Sigmoid colon (tissue), 7 donors: Measurements from ENCODE around the gene ENTR1. TPM values are rescaled to one million over a fixed set of nuclear protein-coding genes. Genes with fewer than 3 reads are reported as not detected.
"Not testable (repeated sequence)": the region's sequence is repeated elsewhere in the genome, so short reads cannot be mapped to it uniquely, and the experiment has no call there.

Experiments used
- DNase-seq: peaks from one replicate; pipeline ENCODE4 v3.0.0-alpha.2; 2019
- H3K27ac ChIP-seq, 4 donors: fragments of 200-600 bp; sonication (generic); one replicate each; pipeline ENCODE4 v1.5.1; 2016 to 2019; ENCODE audit warnings: mild to moderate bottlenecking in 1 of 4
- H3K27me3 ChIP-seq, 3 donors: fragments of 200-600 bp; sonication (generic); one replicate each; pipeline ENCODE4 v1.5.1; 2019; ENCODE audit warnings: mild to moderate bottlenecking in 1 of 3
- H3K36me3 ChIP-seq, 4 donors: fragments of 200-600 bp; sonication (generic); one replicate each; pipeline ENCODE4 v1.5.1; 2016 to 2019
- H3K4me1 ChIP-seq, 4 donors: fragments of 200-600 bp; sonication (generic); one replicate each; pipeline ENCODE4 v1.5.1; 2017 to 2019
- H3K4me3 ChIP-seq, 4 donors: fragments of 200-600 bp; sonication (generic); one replicate each; pipeline ENCODE4 v1.5.1; 2017 to 2019; ENCODE audit warnings: mild to moderate bottlenecking in 2 of 4, moderate library complexity in 1 of 4
- H3K9me3 ChIP-seq, 4 donors: fragments of 200-600 bp in 3 of 4; sonication (generic) in 3 of 4; one replicate each; pipeline versions ENCODE4 v1.5.1 to v1.6.1; 2013 to 2019
- EP300 ChIP-seq, 4 donors: sonication (generic); formaldehyde crosslinking; IDR thresholded peaks; one replicate each; pipeline ENCODE4 v1.6.1; 2017; ENCODE audit warnings: antibody characterized with exemption in 4 of 4
- POLR2A ChIP-seq, 2 donors: fragments of 450-650 bp; IDR thresholded peaks; one replicate each; pipeline ENCODE4 v1.6.1; 2016; ENCODE audit warnings: antibody characterized with exemption in 2 of 2, mild to moderate bottlenecking in 2 of 2, moderate library complexity in 2 of 2
- POLR2AphosphoS5 ChIP-seq, 4 donors: sonication (generic); formaldehyde crosslinking; IDR thresholded peaks; one replicate each; pipeline ENCODE4 v1.6.1; 2017; ENCODE audit warnings: antibody characterized with exemption in 4 of 4
- WGBS, 2 donors: extraction: QIAGEN DNeasy Blood & Tissue Kit; methylation state at CpG; one replicate each; pipeline ENCODE4 v1.1.7; 2013; 5-methylcytosine and 5-hydroxymethylcytosine counted together
- intact Hi-C: fragments of 100-400 bp; cut with DNase I; formaldehyde crosslinking; loops from one replicate; pipeline ENCODE4 v1.15.1; 2023
- polyA plus RNA-seq, 3 donors: library from polyadenylated mRNA; stranded (reverse); fragments of 200-250 nt; gene quantifications; one replicate each; pipeline ENCODE4 v1.2.3, GENCODE V29; 2013
- total RNA-seq, 4 donors: library from RNA; depleted of rRNA; stranded (reverse); fragments of >200 nt; gene quantifications; one replicate each; pipeline ENCODE4 v1.1.0, GENCODE V29; 2016
- TF ChIP-seq, protein P1 (sequence below), 4 experiments: fragments of 450-650 bp in 3 of 4; fragments of 200-600 bp in 1 of 4; IDR thresholded peaks; one replicate each; pipeline ENCODE4 v1.5.1; 2016 to 2019; ENCODE audit warnings: antibody characterized with exemption in 4 of 4, mild to moderate bottlenecking in 3 of 4, moderate library complexity in 2 of 4
- donor health status: healthy with polysubstance abuse.
- donor health status: Bipolar disorder and iron deficiency.
- donor health status: healthy.

The ENTR1 gene
- total and polyA plus RNA-seq, 7 donors = 16.2 to 47.2 (median 30.6) TPM

DNA sequence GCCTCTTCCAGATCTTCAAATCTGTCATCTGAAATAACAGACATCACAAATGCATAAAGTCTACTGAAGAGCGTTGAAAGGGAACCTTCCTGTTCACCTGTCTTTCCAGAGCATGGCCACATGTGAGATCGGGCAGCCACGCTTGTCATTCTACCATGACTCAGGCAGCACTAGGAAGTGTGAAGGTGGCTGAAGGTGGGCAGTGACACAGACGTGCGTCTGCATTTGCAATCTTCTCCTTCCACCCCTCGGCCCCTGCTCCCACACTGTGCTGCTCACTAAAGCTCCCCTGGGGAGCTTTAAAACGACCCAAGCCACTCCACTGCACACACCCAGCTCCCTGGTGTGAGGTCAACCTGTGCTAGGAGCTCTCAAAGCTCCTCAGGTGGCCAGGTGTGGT lies 2.5 kb downstream of the ENTR1 start:
- H3K27ac ChIP-seq = no peak overlapping the region
- no peak for TF ChIP-seq POLR2A (IDR thresholded peaks at IDR 0.05)
- no peak for TF ChIP-seq EP300 (IDR thresholded peaks at IDR 0.05)
- TF ChIP-seq, protein P1, sequence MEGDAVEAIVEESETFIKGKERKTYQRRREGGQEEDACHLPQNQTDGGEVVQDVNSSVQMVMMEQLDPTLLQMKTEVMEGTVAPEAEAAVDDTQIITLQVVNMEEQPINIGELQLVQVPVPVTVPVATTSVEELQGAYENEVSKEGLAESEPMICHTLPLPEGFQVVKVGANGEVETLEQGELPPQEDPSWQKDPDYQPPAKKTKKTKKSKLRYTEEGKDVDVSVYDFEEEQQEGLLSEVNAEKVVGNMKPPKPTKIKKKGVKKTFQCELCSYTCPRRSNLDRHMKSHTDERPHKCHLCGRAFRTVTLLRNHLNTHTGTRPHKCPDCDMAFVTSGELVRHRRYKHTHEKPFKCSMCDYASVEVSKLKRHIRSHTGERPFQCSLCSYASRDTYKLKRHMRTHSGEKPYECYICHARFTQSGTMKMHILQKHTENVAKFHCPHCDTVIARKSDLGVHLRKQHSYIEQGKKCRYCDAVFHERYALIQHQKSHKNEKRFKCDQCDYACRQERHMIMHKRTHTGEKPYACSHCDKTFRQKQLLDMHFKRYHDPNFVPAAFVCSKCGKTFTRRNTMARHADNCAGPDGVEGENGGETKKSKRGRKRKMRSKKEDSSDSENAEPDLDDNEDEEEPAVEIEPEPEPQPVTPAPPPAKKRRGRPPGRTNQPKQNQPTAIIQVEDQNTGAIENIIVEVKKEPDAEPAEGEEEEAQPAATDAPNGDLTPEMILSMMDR (IDR thresholded peaks at IDR 0.05) = no peak
- TF ChIP-seq POLR2AphosphoS5 (IDR thresholded peaks at IDR 0.05) = no peak
- peaks cover 6 to 51% (median 28%) of the 10 kb centered on the region in 4 donors for H3K36me3 ChIP-seq
- H3K9me3 ChIP-seq = no peaks in the 10 kb centered on the region
- no peak for DNase-seq
- no peak overlapping the region for H3K4me3 ChIP-seq
- intact Hi-C loops = no loop called here
- 87 to 89% methylated on average over 7 of the region's 7 CpGs for WGBS, 2 donors
- H3K27me3 ChIP-seq = no peaks in the 10 kb centered on the region
- H3K4me1 ChIP-seq = peaks cover 0 to 28% (median 23%) of the 10 kb centered on the region in 4 donors

- DNase-seq, intact Hi-C loops, H3K9me3 ChIP-seq, H3K27ac ChIP-seq, H3K27me3 ChIP-seq, H3K4me3 ChIP-seq: not testable (repeated sequence)
- peaks cover 4 to 52% (median 27%) of the 10 kb centered on the region in 4 donors for H3K36me3 ChIP-seq
- H3K4me1 ChIP-seq = peaks cover 0 to 28% (median 23%) of the 10 kb centered on the region in 4 donors
- WGBS, 2 donors = 94 to 96% methylated on average over 28 of the region's 28 CpGs
These were observed 3.4 kb downstream of the ENTR1 start for GRCh38 chr9:136407061-136407460.

DNA sequence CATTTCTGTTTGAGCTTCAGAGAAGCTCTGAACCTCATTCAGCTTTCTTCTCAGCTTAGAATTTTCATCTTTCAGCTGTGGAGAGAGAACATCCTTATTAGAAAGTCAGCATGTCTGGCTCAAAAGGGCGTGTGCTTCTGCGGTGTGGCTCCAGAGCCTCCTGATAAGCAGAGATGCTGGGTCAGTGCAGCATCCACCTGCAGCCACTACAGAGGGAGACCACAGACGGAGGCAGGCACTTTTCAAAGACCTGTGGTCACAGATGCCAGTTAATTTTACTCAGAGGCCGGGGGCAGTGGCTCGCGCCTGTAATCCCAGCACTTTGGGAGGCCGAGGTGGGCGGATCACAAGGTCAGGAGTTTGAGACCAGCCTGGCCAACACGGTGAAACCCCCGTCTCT lies 4.5 kb downstream of the ENTR1 start:
- intact Hi-C loops, DNase-seq, H3K27ac ChIP-seq, H3K9me3 ChIP-seq, H3K4me3 ChIP-seq, H3K27me3 ChIP-seq: not testable (repeated sequence)
- peaks cover 0 to 21% (median 12%) of the 10 kb centered on the region in 4 donors for H3K4me1 ChIP-seq
- WGBS, 2 donors = 92 to 93% methylated on average over 10 of the region's 10 CpGs
- H3K36me3 ChIP-seq = peaks cover 4 to 54% (median 28%) of the 10 kb centered on the region in 4 donors

- intact Hi-C loops = no loop called here
- Histone ChIP-seq H3K4me3 (no peak overlapping the region), H3K36me3 (peaks cover 4 to 54% (median 28%) of the 10 kb centered on the region in 4 donors), H3K27me3 (no peaks in the 10 kb centered on the region), H3K27ac (no peak overlapping the region), H3K9me3 (no peaks in the 10 kb centered on the region), H3K4me1 (peaks cover 0 to 23% (median 16%) of the 10 kb centered on the region in 4 donors)
- DNase-seq = no peak
- TF ChIP-seq POLR2A (IDR thresholded peaks at IDR 0.05) = no peak
- TF ChIP-seq POLR2AphosphoS5 (IDR thresholded peaks at IDR 0.05) = no peak
- TF ChIP-seq EP300 (IDR thresholded peaks at IDR 0.05) = no peak
- TF ChIP-seq, protein P1 (IDR thresholded peaks at IDR 0.05) = no peak
- WGBS, 2 donors = 88 to 92% methylated on average over 7 of the region's 7 CpGs
These were observed 4.9 kb downstream of the ENTR1 start for GRCh38 chr9:136405481-136405880.

DNA sequence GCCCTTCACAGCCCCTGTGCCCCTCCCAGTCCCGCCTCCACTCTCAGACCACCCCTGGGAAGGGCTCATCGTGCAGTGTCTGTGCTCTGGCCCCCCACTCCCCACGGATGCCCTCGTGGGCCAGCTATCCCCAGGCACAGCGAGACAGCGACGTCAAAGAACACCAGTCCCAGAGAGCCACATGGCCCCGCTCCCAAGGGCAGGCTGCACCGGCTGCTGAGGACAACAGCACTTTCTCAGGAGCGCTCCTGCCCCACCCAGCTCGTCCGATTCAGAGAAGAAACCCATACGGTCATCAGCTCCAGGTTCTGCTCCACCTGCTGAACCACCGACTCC lies 5.6 kb downstream of the ENTR1 start:
- Histone ChIP-seq H3K27me3 (no peaks in the 10 kb centered on the region), H3K4me3 (no peak overlapping the region), H3K4me1 (peaks cover 0 to 24% (median 16%) of the 10 kb centered on the region in 4 donors), H3K9me3 (no peaks in the 10 kb centered on the region), H3K27ac (no peak overlapping the region), H3K36me3 (peaks cover 4 to 54% (median 28%) of the 10 kb centered on the region in 4 donors)
- DNase-seq = no peak
- WGBS, 2 donors = 88 to 91% methylated on average over 14 of the region's 14 CpGs
- TF ChIP-seq POLR2A (IDR thresholded peaks at IDR 0.05) = no peak
- TF ChIP-seq POLR2AphosphoS5 (IDR thresholded peaks at IDR 0.05) = no peak
- TF ChIP-seq, protein P1 (IDR thresholded peaks at IDR 0.05) = no peak
- TF ChIP-seq EP300 (IDR thresholded peaks at IDR 0.05) = no peak
- intact Hi-C loops = no loop called here
